HEK293 (cell line): ENCODE measurements around the gene SCAF4.
A peak's percentile ranks its signal among the peaks of the same experiment; 100 is the strongest.

Source experiments
- CTCF ChIA-PET: fragments of 350-600 bp; formaldehyde crosslinking; extraction: SDS; loops from one replicate; lab custom pipeline; 2021; ENCODE audit warnings: antibody characterized with exemption; lab: Yijun Ruan, JAX
- POLR2A ChIA-PET: fragments of 300-600 bp; formaldehyde crosslinking; extraction: SDS; loops from one replicate; lab custom pipeline; 2020; ENCODE audit warnings: antibody characterized with exemption, inconsistent platforms; lab: Yijun Ruan, JAX
- H3K27ac ChIP-seq: fragments of 200-500 bp; sonication (Bioruptor generic); 2 replicates; pipeline ENCODE4 v1.5.1; 2014; ENCODE audit warnings: low read depth, low read length, control low read depth, inconsistent platforms; ENCODE audit errors: extremely low read depth
- H3K36me3 ChIP-seq, 2 experiments: fragments of 200-500 bp in 1 of 2; sonication (Bioruptor generic) in 1 of 2; 1 replicate in 1 of 2; 2 replicates in 1 of 2; pipeline ENCODE4 v1.5.1; 2014 to 2017; ENCODE audit warnings: inconsistent platforms in 2 of 2, low read length in 2 of 2; ENCODE audit not compliant: control insufficient read depth in 2 of 2, insufficient read depth in 1 of 2
- H3K4me1 ChIP-seq: fragments of 200-500 bp; sonication (Bioruptor generic); 2 replicates; pipeline ENCODE4 v1.5.1; 2014; ENCODE audit warnings: mild to moderate bottlenecking, low read length, inconsistent platforms; ENCODE audit not compliant: control insufficient read depth, insufficient read depth
- H3K4me3 ChIP-seq: 2 replicates; pipeline ENCODE4 v1.5.1; 2011; ENCODE audit warnings: low read depth, mild to moderate bottlenecking, control low read depth, low read length, moderate library complexity
- H3K9me3 ChIP-seq: fragments of 200-500 bp; sonication (Bioruptor generic); 2 replicates; pipeline ENCODE4 v1.5.1; 2014; ENCODE audit warnings: low read depth, low read length, inconsistent platforms; ENCODE audit not compliant: control insufficient read depth, insufficient read depth
- EGR2 ChIP-seq: fragments of 450-650 bp; formaldehyde crosslinking; IDR thresholded peaks from 2 replicates; pipeline ENCODE4 v1.5.1; 2016; ENCODE audit warnings: low read depth, missing biosample characterization, missing genetic modification characterization
- HOXA7 ChIP-seq: sonication (generic); formaldehyde crosslinking; IDR thresholded peaks from 2 replicates; pipeline ENCODE4 v1.8.1; 2022; ENCODE audit warnings: missing genetic modification reagents, borderline replicate concordance
- KLF17 ChIP-seq: fragments of 450-650 bp; formaldehyde crosslinking; IDR thresholded peaks from 2 replicates; pipeline ENCODE4 v1.5.1; 2016; ENCODE audit warnings: missing biosample characterization, missing genetic modification characterization
- KLF7 ChIP-seq: fragments of 450-650 bp; formaldehyde crosslinking; IDR thresholded peaks from 2 replicates; pipeline ENCODE4 v1.5.1; 2016; ENCODE audit warnings: missing biosample characterization, missing genetic modification characterization, borderline replicate concordance
- KLF8 ChIP-seq: fragments of 450-650 bp; formaldehyde crosslinking; IDR thresholded peaks from 2 replicates; pipeline ENCODE4 v1.5.1; 2016; ENCODE audit warnings: missing biosample characterization, missing genetic modification characterization
- ZBTB7A ChIP-seq: fragments of 450-650 bp; formaldehyde crosslinking; IDR thresholded peaks from 2 replicates; pipeline ENCODE4 v1.5.1; 2016; ENCODE audit warnings: low read depth, missing biosample characterization, missing genetic modification characterization
- ZFHX2 ChIP-seq: fragments of 450-650 bp; formaldehyde crosslinking; conservative IDR thresholded peaks from 2 replicates; pipeline ENCODE4 v1.5.1; 2016; ENCODE audit warnings: missing biosample characterization, missing genetic modification characterization
- ZNF133 ChIP-seq: fragments of 450-650 bp; formaldehyde crosslinking; IDR thresholded peaks from 2 replicates; pipeline ENCODE4 v1.5.1; 2016; ENCODE audit warnings: missing biosample characterization, missing genetic modification characterization
- ZNF175 ChIP-seq: fragments of 450-650 bp; formaldehyde crosslinking; IDR thresholded peaks from 2 replicates; pipeline ENCODE4 v1.5.1; 2016; ENCODE audit warnings: missing biosample characterization, missing genetic modification characterization
- ZNF24 ChIP-seq: fragments of 450-650 bp; formaldehyde crosslinking; IDR thresholded peaks from 2 replicates; pipeline ENCODE4 v1.5.1; 2016; ENCODE audit warnings: missing biosample characterization, missing genetic modification characterization
- ZNF280D ChIP-seq: fragments of 450-650 bp; formaldehyde crosslinking; IDR thresholded peaks from 2 replicates; pipeline ENCODE4 v1.5.1; 2016; ENCODE audit warnings: missing biosample characterization, missing genetic modification characterization
- ZNF423 ChIP-seq: fragments of 450-650 bp; formaldehyde crosslinking; IDR thresholded peaks from 2 replicates; pipeline ENCODE4 v1.5.1; 2016; ENCODE audit warnings: missing biosample characterization, missing genetic modification characterization
- ZNF426 ChIP-seq: fragments of 450-650 bp; formaldehyde crosslinking; IDR thresholded peaks from 2 replicates; pipeline ENCODE4 v1.5.1; 2017; ENCODE audit warnings: missing biosample characterization, missing genetic modification characterization, mild to moderate bottlenecking, inconsistent platforms, moderate library complexity
- ZNF449 ChIP-seq: fragments of 450-650 bp; formaldehyde crosslinking; IDR thresholded peaks from 2 replicates; pipeline ENCODE4 v1.5.1; 2017; ENCODE audit warnings: missing biosample characterization, mild to moderate bottlenecking, missing genetic modification characterization, moderate library complexity
- ZNF473 ChIP-seq: fragments of 450-650 bp; formaldehyde crosslinking; IDR thresholded peaks from 2 replicates; pipeline ENCODE4 v1.5.1; 2017; ENCODE audit warnings: missing biosample characterization, missing genetic modification characterization
- ZNF596 ChIP-seq: fragments of 450-650 bp; IDR thresholded peaks from 2 replicates; pipeline ENCODE4 v1.5.0; 2018; ENCODE audit warnings: missing biosample characterization, mild to moderate bottlenecking, missing genetic modification characterization, moderate library complexity
- ZNF600 ChIP-seq: fragments of 450-650 bp; formaldehyde crosslinking; IDR thresholded peaks from 2 replicates; pipeline ENCODE4 v1.5.1; 2016; ENCODE audit warnings: missing biosample characterization, missing genetic modification characterization
- ZNF654 ChIP-seq: fragments of 450-650 bp; formaldehyde crosslinking; IDR thresholded peaks from 2 replicates; pipeline ENCODE4 v1.5.1; 2016; ENCODE audit warnings: low read depth, missing biosample characterization, missing genetic modification characterization
- ZNF664 ChIP-seq: fragments of 450-650 bp; formaldehyde crosslinking; IDR thresholded peaks from 2 replicates; pipeline ENCODE4 v1.5.1; 2016; ENCODE audit warnings: missing biosample characterization, missing genetic modification characterization
- ZNF677 ChIP-seq: fragments of 450-650 bp; IDR thresholded peaks from 2 replicates; pipeline ENCODE4 v1.5.0; 2018; ENCODE audit warnings: missing biosample characterization, mild to moderate bottlenecking, missing genetic modification characterization, moderate library complexity
- ZNF707 ChIP-seq: fragments of 450-650 bp; formaldehyde crosslinking; IDR thresholded peaks from 2 replicates; pipeline ENCODE4 v1.5.1; 2016; ENCODE audit warnings: missing biosample characterization, missing genetic modification characterization
- ZSCAN16 ChIP-seq: fragments of 450-650 bp; formaldehyde crosslinking; IDR thresholded peaks from 2 replicates; pipeline ENCODE4 v1.5.1; 2016; ENCODE audit warnings: missing biosample characterization, missing genetic modification characterization

Gene SCAF4

GRCh38 chr21:31686272-31686915, 45.5 kb downstream of the SCAF4 start:
- peaks cover 69 to 87% of the 10 kb centered on the region in 2 experiments for H3K36me3 ChIP-seq
- H3K4me3 ChIP-seq = no peak overlapping the region
- no peak overlapping the region for H3K27ac ChIP-seq
- POLR2A ChIA-PET = no interaction called here
- CTCF ChIA-PET = interaction anchor here (0.5 to 1.3 kb wide), 5 partner anchors 8 to 100 kb away, joined by 3 to 5 read pairs (median 4); no protein-coding TSS in a partner anchor
- TF ChIP-seq ZNF664 (tag by site-specific recombination) (0 out of 2 replicates have a peak, but pooled peaks have one; percentile 59), HOXA7 (no peak), ZNF596 (no peak)
- TF ChIP-seq, all 188 proteins: peak for 1
- Histone ChIP-seq H3K9me3 (no peaks in the 10 kb centered on the region), H3K4me1 (no peaks in the 10 kb centered on the region)

GRCh38 chr21:31684918-31685317, 47.0 kb downstream of the SCAF4 start:
- no peak overlapping the region for H3K4me3 ChIP-seq
- POLR2A ChIA-PET = no interaction called here
- TF ChIP-seq KLF17 (no peak), ZNF423 (tag by site-specific recombination) (no peak), ZNF24 (tag by site-specific recombination) (no peak), ZNF707 (tag by site-specific recombination) (no peak), ZNF426 (tag by site-specific recombination) (no peak), KLF8 (tag by site-specific recombination) (no peak), ZNF473 (no peak)
- H3K9me3 ChIP-seq = no peaks in the 10 kb centered on the region
- CTCF ChIA-PET = no interaction called here
- H3K4me1 ChIP-seq = no peaks in the 10 kb centered on the region
- no peak overlapping the region for H3K27ac ChIP-seq
- peaks cover 68 to 80% of the 10 kb centered on the region in 2 experiments for H3K36me3 ChIP-seq

GRCh38 chr21:31683029-31683428, 48.9 kb downstream of the SCAF4 start:
- Histone ChIP-seq H3K4me1 (no peaks in the 10 kb centered on the region), H3K36me3 (peaks cover 58 to 73% of the 10 kb centered on the region in 2 experiments), H3K27ac (no peak overlapping the region), H3K4me3 (no peak overlapping the region), H3K9me3 (no peaks in the 10 kb centered on the region)
- ChIA-PET CTCF (no interaction called here), POLR2A (no interaction called here)
- TF ChIP-seq ZSCAN16 (no peak), ZNF654 (tag by site-specific recombination) (peak; percentile 32)

- Histone ChIP-seq H3K4me3 (no peak overlapping the region), H3K27ac (no peak overlapping the region), H3K9me3 (no peaks in the 10 kb centered on the region), H3K36me3 (peaks cover 54 to 69% of the 10 kb centered on the region in 2 experiments), H3K4me1 (no peaks in the 10 kb centered on the region)
- CTCF ChIA-PET = no interaction called here
- POLR2A ChIA-PET = no interaction called here
- no peak for TF ChIP-seq ZNF175
- TF ChIP-seq ZNF677 = no peak
- no peak for TF ChIP-seq ZFHX2 (tag by site-specific recombination)
- TF ChIP-seq ZNF280D (tag by site-specific recombination) = no peak
- no peak for TF ChIP-seq ZNF600
- TF ChIP-seq EGR2 (tag by site-specific recombination) = no peak
- TF ChIP-seq ZBTB7A (tag by site-specific recombination) = no peak
- no peak for TF ChIP-seq ZNF133
- TF ChIP-seq KLF7 = no peak
- no peak for TF ChIP-seq ZNF449 (tag by site-specific recombination)
These were observed 49.3 kb downstream of the SCAF4 start for GRCh38 chr21:31682620-31683019.
